Measurements from ENCODE around the gene CDYL. TPM values are rescaled to one million over a fixed set of nuclear protein-coding genes. Genes with fewer than 3 reads are reported as not detected.

The CDYL gene
- total RNA-seq, 3 donors from 2014 or later: 58.9 to 74.9 (median 71.9) TPM

DNA sequence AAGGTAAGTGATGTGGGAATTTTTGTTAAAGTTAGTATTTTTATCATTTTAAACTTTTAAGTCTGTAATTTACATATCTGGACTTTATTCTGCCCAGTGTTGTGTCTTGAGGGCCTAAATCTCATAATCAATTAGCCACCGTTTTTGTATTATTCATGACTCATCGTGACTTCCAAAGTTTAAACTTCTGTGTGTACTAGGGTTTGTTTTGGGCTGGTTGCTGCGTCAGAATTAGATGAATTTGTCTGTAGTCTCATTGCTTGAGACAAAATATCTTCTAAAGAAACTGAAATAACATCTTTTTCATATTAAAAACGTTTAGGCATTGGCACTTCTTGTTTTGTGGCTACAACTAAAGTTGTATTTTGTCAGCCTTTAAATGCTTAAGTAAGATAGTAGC lies 41.3 kb downstream of the CDYL start:
- no peak for TF ChIP-seq CTCF (IDR thresholded peaks at IDR 0.05)
- intact Hi-C loops (cut with DNase I, micrococcal nuclease): no loop called here
- H3K9me3 ChIP-seq: no peaks in the 10 kb centered on the region
- peaks cover 5% of the 10 kb centered on the region for H3K4me1 ChIP-seq (ENCODE audit: low read depth)
- no peaks in the 10 kb centered on the region for H3K36me3 ChIP-seq (ENCODE audit: low read depth)
- DNase-seq (no peak), ATAC-seq (no peak)
- no peak overlapping the region for H3K4me3 ChIP-seq

GRCh38 chr6:4818272-4818938 lies 42.2 kb downstream of the CDYL start:
- no peaks in the 10 kb centered on the region for H3K9me3 ChIP-seq
- TF ChIP-seq CTCF (IDR thresholded peaks at IDR 0.05): no peak

GRCh38 chr6:4819706-4820283 lies 43.6 kb downstream of the CDYL start:
- intact Hi-C loops (cut with DNase I, micrococcal nuclease): no loop called here
- no peak overlapping the region for H3K4me3 ChIP-seq
- no peaks in the 10 kb centered on the region for H3K4me1 ChIP-seq (ENCODE audit: low read depth)
- no peaks in the 10 kb centered on the region for H3K9me3 ChIP-seq
- ATAC-seq: peak; percentile 16
- no peaks in the 10 kb centered on the region for H3K36me3 ChIP-seq (ENCODE audit: low read depth)
- no peak for DNase-seq
- TF ChIP-seq CTCF (IDR thresholded peaks at IDR 0.05): no peak

More at GRCh38 chr6:4818272-4818938, 42.2 kb downstream of the CDYL start:
- no peak for ATAC-seq
- H3K36me3 ChIP-seq (ENCODE audit: low read depth): no peaks in the 10 kb centered on the region
- H3K4me1 ChIP-seq (ENCODE audit: low read depth): peaks cover 5% of the 10 kb centered on the region
- intact Hi-C loops (cut with DNase I, micrococcal nuclease): no loop called here
- DNase-seq: no peak
- H3K4me3 ChIP-seq: no peak overlapping the region

- Histone ChIP-seq H3K4me1 (ENCODE audit: low read depth) (no peaks in the 10 kb centered on the region), H3K36me3 (ENCODE audit: low read depth) (no peaks in the 10 kb centered on the region), H3K9me3 (peaks cover under 1% of the 10 kb centered on the region), H3K4me3 (no peak overlapping the region)
- TF ChIP-seq CTCF (IDR thresholded peaks at IDR 0.05): no peak
- intact Hi-C loops (cut with DNase I, micrococcal nuclease): no loop called here
- ATAC-seq: no peak
- DNase-seq: no peak
Measured at GRCh38 chr6:4820704-4821276, 44.6 kb downstream of the CDYL start.

- intact Hi-C loops (cut with DNase I, micrococcal nuclease): no loop called here
Measured at GRCh38 chr6:4822476-4822875, 46.3 kb downstream of the CDYL start.

More at GRCh38 chr6:4822476-4822875, 46.3 kb downstream of the CDYL start:
- DNase-seq (no peak), ATAC-seq (no peak)
- H3K36me3 ChIP-seq (ENCODE audit: low read depth): no peaks in the 10 kb centered on the region
- no peak for TF ChIP-seq CTCF (IDR thresholded peaks at IDR 0.05)
- peaks cover 15% of the 10 kb centered on the region for H3K9me3 ChIP-seq
- no peaks in the 10 kb centered on the region for H3K4me1 ChIP-seq (ENCODE audit: low read depth)
- H3K4me3 ChIP-seq: no peak overlapping the region
